GM23338 (cell line): ENCODE measurements around the gene BTBD9. TPM values are rescaled to one million over a fixed set of nuclear protein-coding genes. Genes with fewer than 3 reads are reported as not detected.

Experiments used
- ATAC-seq: fragments of 200-7000 bp; cut with Tn5 transposase; 3 replicates; pipeline ENCODE4 v1.9.1; 2020
- DNase-seq: peaks from one replicate; pipeline ENCODE4 v3.0.0-alpha.2; 2015; ENCODE audit warnings: low spot score
- H2AFZ ChIP-seq: fragments of 200-600 bp; sonication (generic); 2 replicates; pipeline ENCODE4 v1.8.0; 2016; ENCODE audit warnings: antibody characterized with exemption, mild to moderate bottlenecking, moderate library complexity
- H3F3A ChIP-seq: fragments of 200-600 bp; sonication (generic); replicated peaks from 2 replicates; pipeline ENCODE4 v1.8.0; 2017; ENCODE audit warnings: antibody characterized with exemption, mixed run types, low read depth
- H3K27ac ChIP-seq: fragments of 200-600 bp; sonication (generic); 2 replicates; pipeline ENCODE4 v1.6.1; 2016; ENCODE audit warnings: low read depth
- H3K27me3 ChIP-seq: fragments of 200-600 bp; sonication (generic); 2 replicates; pipeline ENCODE4 v1.8.0; 2016; ENCODE audit warnings: mild to moderate bottlenecking, mixed run types, moderate library complexity; ENCODE audit not compliant: insufficient read depth
- H3K36me3 ChIP-seq: fragments of 200-600 bp; sonication (generic); 2 replicates; pipeline ENCODE4 v1.8.0; 2016; ENCODE audit warnings: mild to moderate bottlenecking; ENCODE audit not compliant: insufficient read depth
- H3K4me1 ChIP-seq: fragments of 200-600 bp; sonication (generic); 2 replicates; pipeline ENCODE4 v1.8.0; 2016; ENCODE audit warnings: mild to moderate bottlenecking, moderate library complexity; ENCODE audit not compliant: insufficient read depth
- H3K4me2 ChIP-seq: fragments of 200-600 bp; sonication (generic); 2 replicates; pipeline ENCODE4 v1.7.1; 2017; ENCODE audit warnings: mixed run types
- H3K4me3 ChIP-seq: fragments of 200-600 bp; sonication (generic); 2 replicates; pipeline ENCODE4 v1.6.1; 2016; ENCODE audit warnings: mixed run types
- H3K79me2 ChIP-seq: fragments of 200-600 bp; sonication (generic); replicated peaks from 2 replicates; pipeline ENCODE4 v1.8.0; 2017; ENCODE audit warnings: mild to moderate bottlenecking; ENCODE audit not compliant: insufficient read depth
- H3K9me2 ChIP-seq: fragments of 200-600 bp; sonication (generic); 2 replicates; pipeline ENCODE4 v1.8.0; 2017; ENCODE audit not compliant: insufficient read depth
- H4K20me1 ChIP-seq: fragments of 200-600 bp; sonication (generic); replicated peaks from 2 replicates; pipeline ENCODE4 v1.8.0; 2017; ENCODE audit warnings: mild to moderate bottlenecking; ENCODE audit not compliant: insufficient read depth
- H3K27ac Mint-ChIP-seq: 2 replicates; pipeline ENCODE4 v1.8.0; 2020; ENCODE audit warnings: inconsistent platforms, mild to moderate bottlenecking, moderate library complexity, mixed read lengths
- H3K27me3 Mint-ChIP-seq: 3 replicates; pipeline ENCODE4 v1.8.0; 2022; ENCODE audit warnings: low read depth, mild to moderate bottlenecking, moderate library complexity, mixed read lengths, inconsistent platforms; ENCODE audit not compliant: insufficient read depth, poor library complexity
- H3K36me3 Mint-ChIP-seq: 3 replicates; pipeline ENCODE4 v1.8.0; 2021; ENCODE audit warnings: low read depth, mild to moderate bottlenecking, inconsistent platforms, moderate library complexity, mixed read lengths
- H3K4me1 Mint-ChIP-seq: 3 replicates; pipeline ENCODE4 v1.8.0; 2020; ENCODE audit warnings: mild to moderate bottlenecking, inconsistent platforms, mixed read lengths
- H3K4me3 Mint-ChIP-seq: 3 replicates; pipeline ENCODE4 v1.8.0; 2021; ENCODE audit warnings: moderate library complexity, mild to moderate bottlenecking, inconsistent platforms, mixed read lengths
- H3K9me3 Mint-ChIP-seq: 3 replicates; pipeline ENCODE4 v1.8.0; 2020; ENCODE audit warnings: moderate library complexity, mild to moderate bottlenecking, inconsistent platforms, mixed read lengths
- CREB1 ChIP-seq: fragments of 250-450 bp; sonication (Bioruptor Pico); IDR thresholded peaks from 2 replicates; pipeline ENCODE4 v1.5.0; 2020; ENCODE audit warnings: low read depth, mild to moderate bottlenecking, moderate library complexity
- CTCF ChIP-seq, 2 experiments: fragments of 200-600 bp in 1 of 2; sonication (generic) in 1 of 2; conservative IDR thresholded peaks; 2 replicates each; pipeline versions ENCODE4 v1.5.1 to v1.6.1; 2016 to 2017; ENCODE audit warnings: antibody characterized with exemption in 2 of 2, low read depth in 2 of 2, mild to moderate bottlenecking in 2 of 2, moderate library complexity in 1 of 2
- ETS1 ChIP-seq: IDR thresholded peaks from 2 replicates; pipeline ENCODE4 v1.6.1; 2016; ENCODE audit warnings: antibody characterized with exemption
- EZH2 ChIP-seq: fragments of 200-600 bp; sonication (generic); IDR thresholded peaks from one replicate; pipeline ENCODE4 v1.8.0; 2017; ENCODE audit warnings: antibody characterized with exemption, mild to moderate bottlenecking, low read depth; ENCODE audit not compliant: unreplicated experiment
- EZH2phosphoT487 ChIP-seq: fragments of 200-600 bp; sonication (generic); IDR thresholded peaks from one replicate; pipeline ENCODE4 v1.8.1; 2018; ENCODE audit warnings: antibody characterized with exemption; ENCODE audit not compliant: unreplicated experiment
- JUNB ChIP-seq: IDR thresholded peaks from one replicate; pipeline ENCODE4 v1.6.1; 2016; ENCODE audit warnings: antibody characterized with exemption; ENCODE audit not compliant: unreplicated experiment
- POLR2AphosphoS5 ChIP-seq: IDR thresholded peaks from 2 replicates; pipeline ENCODE4 v1.6.1; 2016; ENCODE audit warnings: antibody characterized with exemption, low read depth
- REST ChIP-seq: IDR thresholded peaks from one replicate; pipeline ENCODE4 v1.6.1; 2018; ENCODE audit warnings: antibody characterized with exemption; ENCODE audit not compliant: unreplicated experiment
- ZNF114 ChIP-seq: fragments of 250-450 bp; sonication (Bioruptor Pico); IDR thresholded peaks from 2 replicates; pipeline ENCODE4 v1.5.0; 2020; ENCODE audit warnings: mild to moderate bottlenecking, moderate library complexity
- ZNF331 ChIP-seq: fragments of 250-450 bp; sonication (Bioruptor Pico); IDR thresholded peaks from 2 replicates; pipeline ENCODE4 v1.5.0; 2020; ENCODE audit warnings: low read depth, mild to moderate bottlenecking, moderate library complexity
- polyA plus RNA-seq: library from polyadenylated mRNA; unstranded; fragments of >200 nt; fragmentation: Nextera tagmentation; extraction: Ambion mirVana; gene quantifications from 2 replicates; pipeline ENCODE4 v1.2.1, GENCODE V29; 2016
- total RNA-seq: library from RNA; depleted of rRNA; stranded (reverse); fragments of >200 nt; shearing (Covaris generic); gene quantifications from 2 replicates; pipeline ENCODE4 v1.2.3, GENCODE V29; 2014

BTBD9 gene
- total and polyA plus RNA-seq, 2 experiments from 2014 or later: 4.2 to 5.3 TPM

- TF ChIP-seq CTCF (conservative IDR thresholded peaks at IDR 0.05; ENCODE audit: low read depth in 2 of 2): no peak
- TF ChIP-seq ZNF114 (CRISPR knock-in tag): no peak
- no peak for TF ChIP-seq JUNB
- TF ChIP-seq REST: no peak
- TF ChIP-seq ZNF331: no peak
Measured at GRCh38 chr6:38554700-38555413, 84.9 kb downstream of the BTBD9 start (continued).

DNA sequence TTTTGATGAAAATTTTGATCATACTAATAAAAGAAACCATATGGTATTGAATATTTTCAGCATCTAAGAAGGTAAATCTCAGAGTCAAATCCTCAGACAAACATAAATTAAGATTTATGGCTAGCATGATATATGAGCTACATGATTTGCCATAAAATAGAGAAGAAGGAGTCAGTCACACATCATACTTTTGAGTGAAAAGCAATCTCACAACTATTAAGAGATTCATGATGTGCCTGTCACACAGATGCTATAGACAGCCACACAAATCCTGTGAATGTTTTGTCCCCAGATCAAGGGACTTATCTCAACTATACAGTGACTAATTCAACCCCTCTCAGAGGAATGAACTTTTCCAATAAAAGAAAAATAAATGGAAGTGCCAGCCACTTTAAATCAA lies 85.7 kb downstream of the BTBD9 start:
- Histone ChIP-seq H3K79me2 (no peaks in the 10 kb centered on the region), H3K27me3 (no peaks in the 10 kb centered on the region), H3F3A (no peaks in the 10 kb centered on the region), H3K27ac (no peak overlapping the region), H3K36me3 (no peaks in the 10 kb centered on the region), H3K4me2 (no peak overlapping the region), H3K4me3 (no peak overlapping the region), H3K9me2 (no peaks in the 10 kb centered on the region), H4K20me1 (no peaks in the 10 kb centered on the region), H3K4me1 (no peaks in the 10 kb centered on the region), H2AFZ (no peak overlapping the region)
- DNase-seq: no peak
- no peaks in the 10 kb centered on the region for H3K4me1 Mint-ChIP-seq
- H3K36me3 Mint-ChIP-seq: no peaks in the 10 kb centered on the region
- H3K4me3 Mint-ChIP-seq: no peak overlapping the region
- no peaks in the 10 kb centered on the region for H3K27me3 Mint-ChIP-seq
- H3K9me3 Mint-ChIP-seq: no peaks in the 10 kb centered on the region
- no peak for ATAC-seq
- H3K27ac Mint-ChIP-seq: no peak overlapping the region
- TF ChIP-seq CREB1 (CRISPR knock-in tag) (no peak), POLR2AphosphoS5 (no peak), ETS1 (no peak), EZH2 (no peak), EZH2phosphoT487 (no peak), REST (no peak)
